ENCODE data around the gene ACOT9.

DNA sequence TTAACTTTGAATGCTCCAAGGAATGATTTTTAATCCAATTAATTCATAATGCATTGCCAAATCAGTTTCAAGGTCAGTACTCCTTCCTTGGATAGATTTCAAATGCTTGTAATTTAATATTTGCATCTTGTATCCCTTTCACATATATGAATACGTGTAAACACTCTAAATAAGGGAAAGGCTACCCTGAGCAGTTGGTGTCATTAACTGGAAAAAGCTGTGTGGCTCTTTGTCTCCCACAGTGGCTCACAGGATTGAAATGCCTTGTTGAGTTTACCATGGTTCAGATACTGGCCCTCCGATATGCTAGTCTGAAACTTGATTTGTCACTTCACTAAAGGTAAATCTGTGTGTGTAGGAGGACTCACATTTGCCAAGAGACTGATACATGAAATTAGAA, 16.7 kb upstream of the ACOT9 start:
- TF ChIP-seq EP300 (IDR thresholded peaks at IDR 0.05) (no peak), CTCF (IDR thresholded peaks at IDR 0.05) (no peak), POLR2A (IDR thresholded peaks at IDR 0.05; ENCODE audit: low read depth) (no peak), POLR2AphosphoS5 (IDR thresholded peaks at IDR 0.05) (no peak)

Measured in esophagus muscularis mucosa (tissue), 4 donors.